Vagina (tissue), 2 donors: ENCODE results near the gene UGT1A6.
"Not testable (repeated sequence)": the region's sequence is repeated elsewhere in the genome, so short reads cannot be mapped to it uniquely, and the experiment has no call there.

Experiments
- POLR2A ChIP-seq, 2 donors: fragments of 450-650 bp; IDR thresholded peaks; one replicate each; pipeline ENCODE4 v1.6.1; 2017; ENCODE audit warnings: antibody characterized with exemption in 2 of 2, mild to moderate bottlenecking in 2 of 2, moderate library complexity in 2 of 2
- POLR2AphosphoS5 ChIP-seq, 2 donors: sonication (generic); formaldehyde crosslinking; IDR thresholded peaks; one replicate each; pipeline ENCODE4 v1.9.0; 2017; ENCODE audit warnings: antibody characterized with exemption in 2 of 2, mild to moderate bottlenecking in 2 of 2, low read depth in 1 of 2; ENCODE audit not compliant: insufficient read depth in 1 of 2
- TF ChIP-seq, protein P1 (sequence below), 3 experiments: fragments of 450-650 bp in 2 of 3; fragments of 200-600 bp in 1 of 3; sonication (generic) in 1 of 3; IDR thresholded peaks; one replicate each; pipeline ENCODE4 v1.5.1; 2017 to 2019; ENCODE audit warnings: antibody characterized with exemption in 3 of 3, mild to moderate bottlenecking in 2 of 3, moderate library complexity in 2 of 3

DNA sequence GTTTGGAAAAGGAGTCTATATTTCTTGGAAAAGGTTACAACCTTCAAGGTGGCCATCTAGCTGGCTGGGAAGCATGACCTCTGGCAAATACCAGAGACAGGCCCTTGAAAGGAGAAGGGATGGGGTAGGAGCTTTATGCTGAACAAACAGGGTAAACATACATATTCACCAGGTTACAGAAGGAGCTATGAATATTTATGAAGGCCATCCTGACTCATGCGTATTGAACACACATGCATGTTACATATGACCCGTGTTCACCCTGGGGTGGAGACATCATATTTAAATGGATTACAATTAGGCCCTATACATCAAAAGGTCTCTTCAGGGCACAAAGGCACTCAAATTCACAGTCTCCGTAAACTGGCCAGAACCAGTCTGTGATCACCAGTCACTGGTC, 36.7 kb upstream of the UGT1A6 start:
- TF ChIP-seq, protein P1, sequence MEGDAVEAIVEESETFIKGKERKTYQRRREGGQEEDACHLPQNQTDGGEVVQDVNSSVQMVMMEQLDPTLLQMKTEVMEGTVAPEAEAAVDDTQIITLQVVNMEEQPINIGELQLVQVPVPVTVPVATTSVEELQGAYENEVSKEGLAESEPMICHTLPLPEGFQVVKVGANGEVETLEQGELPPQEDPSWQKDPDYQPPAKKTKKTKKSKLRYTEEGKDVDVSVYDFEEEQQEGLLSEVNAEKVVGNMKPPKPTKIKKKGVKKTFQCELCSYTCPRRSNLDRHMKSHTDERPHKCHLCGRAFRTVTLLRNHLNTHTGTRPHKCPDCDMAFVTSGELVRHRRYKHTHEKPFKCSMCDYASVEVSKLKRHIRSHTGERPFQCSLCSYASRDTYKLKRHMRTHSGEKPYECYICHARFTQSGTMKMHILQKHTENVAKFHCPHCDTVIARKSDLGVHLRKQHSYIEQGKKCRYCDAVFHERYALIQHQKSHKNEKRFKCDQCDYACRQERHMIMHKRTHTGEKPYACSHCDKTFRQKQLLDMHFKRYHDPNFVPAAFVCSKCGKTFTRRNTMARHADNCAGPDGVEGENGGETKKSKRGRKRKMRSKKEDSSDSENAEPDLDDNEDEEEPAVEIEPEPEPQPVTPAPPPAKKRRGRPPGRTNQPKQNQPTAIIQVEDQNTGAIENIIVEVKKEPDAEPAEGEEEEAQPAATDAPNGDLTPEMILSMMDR (IDR thresholded peaks at IDR 0.05) = not testable (repeated sequence)
- not testable (repeated sequence) for TF ChIP-seq POLR2A (IDR thresholded peaks at IDR 0.05); POLR2AphosphoS5 (IDR thresholded peaks at IDR 0.05; ENCODE audit: insufficient read depth in 1 of 2, low read depth in 1 of 2)
